HG03460 (cell line): ENCODE measurements around the gene TLR4.
A peak's percentile ranks its signal among the peaks of the same experiment; 100 is the strongest.

Experiments
- ATAC-seq: cut with Tn5 transposase; IDR thresholded peaks from one replicate; pipeline ENCODE4 v1.9.1; 2021; ENCODE audit not compliant: unreplicated experiment

TLR4 gene

DNA sequence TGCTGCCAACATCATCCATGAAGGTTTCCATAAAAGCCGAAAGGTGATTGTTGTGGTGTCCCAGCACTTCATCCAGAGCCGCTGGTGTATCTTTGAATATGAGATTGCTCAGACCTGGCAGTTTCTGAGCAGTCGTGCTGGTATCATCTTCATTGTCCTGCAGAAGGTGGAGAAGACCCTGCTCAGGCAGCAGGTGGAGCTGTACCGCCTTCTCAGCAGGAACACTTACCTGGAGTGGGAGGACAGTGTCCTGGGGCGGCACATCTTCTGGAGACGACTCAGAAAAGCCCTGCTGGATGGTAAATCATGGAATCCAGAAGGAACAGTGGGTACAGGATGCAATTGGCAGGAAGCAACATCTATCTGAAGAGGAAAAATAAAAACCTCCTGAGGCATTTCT, 10.1 kb downstream of the TLR4 start:
- ATAC-seq, result no peak

DNA sequence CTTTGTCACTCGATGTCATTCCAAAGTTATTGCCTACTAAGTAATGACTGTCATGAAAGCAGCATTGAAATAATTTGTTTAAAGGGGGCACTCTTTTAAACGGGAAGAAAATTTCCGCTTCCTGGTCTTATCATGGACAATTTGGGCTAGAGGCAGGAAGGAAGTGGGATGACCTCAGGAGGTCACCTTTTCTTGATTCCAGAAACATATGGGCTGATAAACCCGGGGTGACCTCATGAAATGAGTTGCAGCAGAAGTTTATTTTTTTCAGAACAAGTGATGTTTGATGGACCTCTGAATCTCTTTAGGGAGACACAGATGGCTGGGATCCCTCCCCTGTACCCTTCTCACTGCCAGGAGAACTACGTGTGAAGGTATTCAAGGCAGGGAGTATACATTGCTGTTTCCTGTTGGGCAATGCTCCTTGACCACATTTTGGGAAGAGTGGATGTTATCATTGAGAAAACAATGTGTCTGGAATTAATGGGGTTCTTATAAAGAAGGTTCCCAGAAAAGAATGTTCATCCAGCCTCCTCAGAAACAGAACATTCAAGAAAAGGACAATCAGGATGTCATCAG, 11.3 kb downstream of the TLR4 start:
- no peak for ATAC-seq

DNA sequence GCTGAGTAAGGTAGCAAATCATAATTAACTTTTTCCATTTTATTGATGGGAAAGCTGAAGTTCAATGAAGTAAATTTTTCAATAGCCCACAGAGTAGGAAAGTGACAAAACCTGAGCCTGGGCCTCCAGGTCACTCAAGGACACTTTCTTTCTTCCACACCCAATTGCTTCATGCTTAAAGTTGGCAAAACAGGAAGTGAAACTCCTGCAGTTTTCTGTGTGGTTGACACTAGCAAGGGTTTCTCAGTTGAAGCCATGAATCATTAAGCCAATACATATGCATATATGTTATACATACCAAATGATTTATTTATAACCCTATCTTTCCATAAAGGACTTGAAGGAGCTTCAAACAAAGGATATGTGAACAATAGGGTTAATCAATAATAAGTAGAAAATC, 13.9 kb downstream of the TLR4 start:
- peak; percentile 100 for ATAC-seq

DNA sequence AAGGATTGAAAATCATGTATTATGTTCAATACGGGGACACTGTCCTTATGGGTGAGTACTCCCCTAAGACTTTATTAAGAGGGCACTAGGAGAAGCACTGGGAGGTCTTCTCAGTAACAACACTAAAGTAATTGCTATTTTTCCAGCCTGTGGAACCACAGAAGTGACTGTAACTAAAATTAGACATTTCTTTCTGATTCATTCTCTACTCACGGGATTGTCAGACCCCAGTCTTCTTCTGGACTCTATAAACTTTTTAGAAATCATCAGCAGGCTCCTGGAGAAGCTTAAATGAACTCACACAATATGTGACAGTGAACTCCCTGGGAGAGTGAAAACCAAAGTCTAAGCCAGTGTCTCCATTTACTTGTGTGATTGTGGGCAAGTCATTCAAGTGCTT, 14.5 kb downstream of the TLR4 start:
- ATAC-seq, result no peak

DNA sequence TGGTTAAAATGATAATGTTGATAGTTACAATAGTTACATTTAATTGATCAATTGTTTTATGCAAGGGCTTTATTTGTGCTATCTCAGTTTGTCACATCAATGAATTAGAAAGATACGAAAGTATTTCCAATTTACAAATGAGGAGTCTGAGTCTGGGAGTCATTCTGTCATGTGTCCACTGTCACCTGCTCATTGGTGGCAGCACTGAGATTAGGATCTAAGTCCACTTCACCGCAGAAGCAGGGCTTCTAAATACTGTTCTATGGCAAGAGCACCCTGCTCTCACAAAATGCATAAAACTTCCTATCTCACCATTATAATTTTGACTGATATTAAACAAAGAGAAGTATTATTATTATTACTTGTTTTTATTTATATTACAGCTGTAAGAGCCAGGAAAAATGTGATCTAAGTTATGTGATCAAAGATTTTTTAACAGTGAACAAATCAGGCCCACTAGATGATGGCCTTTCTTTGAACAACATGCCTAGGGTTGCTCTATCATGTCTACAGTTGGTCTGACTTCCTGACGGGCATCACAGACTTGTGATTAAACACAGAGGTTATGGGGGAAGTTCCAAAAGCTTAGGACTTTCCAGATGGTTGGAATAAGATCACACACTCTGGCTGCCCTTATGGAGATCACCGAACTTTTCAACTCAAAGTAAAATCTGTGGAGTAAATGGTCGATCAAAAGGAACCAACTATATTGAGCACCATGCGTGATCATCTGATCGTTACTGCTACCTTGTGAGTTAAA, 15.1 kb downstream of the TLR4 start:
- no peak for ATAC-seq

DNA sequence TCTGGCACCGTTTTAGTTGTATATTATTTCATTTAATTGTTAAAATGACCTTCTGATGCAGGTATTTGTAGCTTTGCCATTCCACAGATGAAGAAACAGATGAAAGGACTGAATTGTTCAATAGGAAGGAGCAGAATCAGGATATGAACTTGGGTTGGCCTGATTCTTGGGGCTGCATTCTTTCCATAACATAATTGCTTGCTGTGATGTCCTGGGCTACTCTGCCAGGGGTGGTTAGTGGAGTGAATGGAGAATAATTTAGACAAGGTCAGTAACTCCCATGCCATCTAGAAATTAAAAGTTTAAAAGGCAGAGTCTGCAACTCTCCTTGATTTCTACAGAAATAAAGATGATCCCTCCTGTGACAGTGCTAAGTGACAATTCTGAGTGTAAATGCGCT, 15.9 kb downstream of the TLR4 start:
- no peak for ATAC-seq

DNA sequence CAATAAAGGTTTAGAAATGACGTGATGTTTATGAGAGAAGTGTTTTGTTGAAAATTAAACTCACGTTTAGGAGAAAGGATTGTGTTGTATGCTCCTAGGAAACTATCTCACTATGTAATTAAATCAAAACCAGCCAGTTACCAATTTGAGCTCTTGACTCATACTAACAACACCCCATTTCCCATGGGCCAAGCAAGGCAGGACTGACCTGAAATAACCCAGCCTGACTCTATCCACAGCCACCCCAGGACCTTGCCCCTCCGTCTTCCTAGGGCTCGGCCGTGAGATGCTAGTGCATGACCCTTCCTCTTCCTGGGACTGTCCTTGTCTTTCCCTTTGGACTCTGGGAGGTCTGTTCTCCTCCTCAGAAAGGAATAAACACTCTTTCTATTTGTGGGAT, 16.4 kb downstream of the TLR4 start:
- ATAC-seq, result no peak

DNA sequence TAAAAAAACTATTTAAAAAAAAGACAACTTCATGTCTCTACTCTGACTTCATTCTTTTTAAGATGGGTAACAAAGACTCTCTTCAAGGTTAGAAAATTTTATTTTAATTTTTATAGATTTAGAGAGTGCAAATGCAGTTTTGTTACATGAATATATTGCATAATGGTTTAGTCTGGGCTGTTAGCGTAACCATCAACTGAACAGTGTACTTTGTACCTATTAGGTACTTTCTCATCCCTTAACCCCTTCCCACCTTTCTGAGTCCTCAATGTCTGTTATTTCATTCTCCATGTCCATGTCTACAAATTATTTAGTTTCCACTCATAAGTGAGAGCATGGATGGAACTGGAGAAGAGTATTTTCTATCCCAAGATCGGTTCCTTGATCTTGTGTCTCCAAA, 16.8 kb downstream of the TLR4 start:
- no peak for ATAC-seq

DNA sequence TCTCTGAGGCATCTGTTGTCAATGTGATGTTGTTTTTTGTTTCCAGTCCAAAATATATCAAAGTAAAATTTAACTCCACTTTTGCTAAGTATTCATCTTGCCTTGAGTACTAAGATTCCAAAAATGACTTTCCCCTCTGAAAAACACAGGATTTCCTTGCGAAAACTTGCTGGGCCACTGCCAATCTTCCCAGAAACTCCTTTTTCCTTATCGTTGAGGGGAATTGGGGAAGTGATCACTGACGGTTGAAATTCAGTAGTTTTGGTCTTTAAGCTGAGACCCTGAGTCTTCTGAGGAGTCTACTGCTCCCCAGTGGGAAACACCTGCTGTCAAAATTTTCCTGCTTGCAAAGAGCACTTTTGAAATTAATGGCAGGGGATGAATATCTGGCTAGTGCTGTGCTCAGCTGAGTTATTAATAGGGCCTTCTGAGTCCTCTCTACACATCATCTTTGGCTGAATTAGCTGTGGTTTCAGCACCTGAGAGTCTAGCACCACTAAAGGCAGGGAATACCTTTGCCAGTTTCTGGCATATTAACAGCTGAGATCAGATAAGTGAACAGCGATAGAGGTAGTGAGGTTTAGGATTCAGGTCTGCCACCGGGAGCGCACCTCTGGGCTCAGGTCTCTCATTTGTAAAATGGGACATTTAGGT, 18.0 kb downstream of the TLR4 start:
- ATAC-seq, result no peak

DNA sequence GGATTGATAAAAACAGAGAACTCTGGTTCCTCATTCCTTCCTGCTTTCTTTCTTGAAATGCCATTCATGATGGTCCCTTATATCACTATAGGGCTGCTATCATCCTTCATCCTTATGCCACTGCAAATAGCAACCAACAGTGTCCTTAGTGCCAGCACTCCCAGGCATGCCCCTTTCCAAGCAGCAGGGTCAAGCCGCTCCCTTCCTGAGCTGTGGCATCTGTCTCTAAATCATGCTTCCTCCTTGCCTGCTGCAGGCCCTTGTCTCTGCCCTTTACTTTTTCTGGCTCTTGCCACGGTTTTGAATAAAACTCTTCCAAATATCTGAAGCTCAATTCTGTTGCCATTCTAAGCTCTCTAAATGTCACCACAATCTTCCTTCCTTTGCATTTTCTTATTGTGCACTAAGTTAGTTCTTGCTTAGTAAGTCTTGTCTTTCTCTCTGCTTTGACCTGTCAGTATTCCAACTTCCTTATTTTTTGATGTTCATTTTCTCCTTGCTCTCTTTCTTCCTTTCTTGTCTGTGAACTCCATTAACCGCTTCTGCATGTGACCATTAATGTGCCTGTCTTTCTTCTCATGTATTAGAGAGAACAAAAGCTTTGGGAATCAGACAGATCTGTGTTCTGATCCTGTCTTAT, 19.9 kb downstream of the TLR4 start:
- ATAC-seq, result no peak

DNA sequence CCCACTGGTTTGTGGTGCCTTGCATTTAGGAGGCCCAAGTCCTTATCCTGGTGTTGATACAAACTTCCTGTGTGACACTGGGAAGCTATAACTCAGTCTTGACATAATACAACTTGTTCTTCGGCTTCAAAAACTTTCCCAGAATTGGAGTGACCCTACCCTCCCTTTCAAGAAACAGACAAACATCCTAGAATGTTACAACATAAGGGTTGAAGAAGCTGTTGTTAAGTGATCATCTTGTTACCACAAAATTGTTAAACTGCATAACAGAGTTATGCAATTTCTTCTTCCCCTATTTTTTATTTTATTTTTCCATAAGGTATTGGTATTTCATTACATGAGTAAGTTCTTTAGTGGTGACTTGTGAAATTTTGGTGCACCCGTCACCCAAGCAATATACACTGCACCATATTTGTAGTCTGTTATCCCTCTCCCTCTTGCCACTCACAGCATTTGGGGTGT, 21.3 kb downstream of the TLR4 start:
- ATAC-seq, result no peak

DNA sequence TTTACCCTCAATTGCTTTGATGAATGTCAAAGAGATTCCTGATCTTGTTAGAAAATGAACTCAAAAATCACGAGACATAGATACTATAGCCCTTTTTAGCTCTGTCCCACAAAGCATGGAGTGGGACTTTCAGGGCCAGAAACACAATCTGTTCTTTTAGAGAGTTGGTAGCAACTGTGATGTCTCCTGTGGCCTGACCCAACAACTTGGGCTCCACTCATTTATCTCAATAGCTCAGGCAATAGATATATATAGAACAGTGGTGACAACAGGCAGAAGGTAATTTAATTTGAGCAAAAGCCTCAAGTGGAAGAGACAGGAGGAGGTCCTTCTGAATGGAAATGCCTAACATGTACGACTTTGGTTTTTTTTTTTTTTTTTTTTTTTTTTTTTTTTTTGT, 25.2 kb downstream of the TLR4 start:
- no peak for ATAC-seq

DNA sequence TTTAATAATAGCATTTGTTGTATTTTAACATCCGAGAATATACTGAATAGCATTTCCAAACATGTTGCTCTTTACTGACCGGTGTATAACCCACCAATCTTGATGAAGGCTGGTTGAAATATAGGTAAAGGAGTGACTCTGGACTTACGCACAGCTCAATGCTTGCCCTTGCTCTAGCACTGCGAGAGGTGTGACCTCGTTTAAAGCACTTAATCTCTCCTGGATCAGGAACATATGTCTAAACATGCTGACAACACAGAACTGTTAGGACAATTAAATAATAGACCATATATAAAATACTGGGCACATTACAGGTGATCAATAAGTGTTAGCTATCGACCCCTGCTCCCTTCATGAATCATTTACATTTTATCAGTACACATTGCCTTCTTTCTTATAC, 28.3 kb downstream of the TLR4 start:
- ATAC-seq, result no peak

DNA sequence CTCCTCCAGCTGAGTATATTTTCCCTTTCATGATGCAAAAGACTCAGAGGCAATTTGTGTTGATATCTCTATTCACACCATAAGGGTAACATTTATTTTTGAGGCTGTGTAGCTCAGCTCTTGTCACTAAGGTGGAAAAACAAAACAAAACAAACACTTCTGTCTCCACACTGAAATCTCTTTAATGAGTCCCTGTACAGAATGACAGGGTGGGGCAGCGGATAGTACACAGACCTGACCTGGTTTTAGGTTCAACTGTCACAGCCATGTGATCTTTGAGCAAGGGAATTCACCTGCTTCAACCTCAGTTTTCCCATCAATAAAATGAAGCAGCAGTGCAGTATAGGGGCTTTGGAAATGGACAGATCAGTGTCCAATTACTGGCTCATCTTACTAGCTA, 29.3 kb downstream of the TLR4 start:
- no peak for ATAC-seq

DNA sequence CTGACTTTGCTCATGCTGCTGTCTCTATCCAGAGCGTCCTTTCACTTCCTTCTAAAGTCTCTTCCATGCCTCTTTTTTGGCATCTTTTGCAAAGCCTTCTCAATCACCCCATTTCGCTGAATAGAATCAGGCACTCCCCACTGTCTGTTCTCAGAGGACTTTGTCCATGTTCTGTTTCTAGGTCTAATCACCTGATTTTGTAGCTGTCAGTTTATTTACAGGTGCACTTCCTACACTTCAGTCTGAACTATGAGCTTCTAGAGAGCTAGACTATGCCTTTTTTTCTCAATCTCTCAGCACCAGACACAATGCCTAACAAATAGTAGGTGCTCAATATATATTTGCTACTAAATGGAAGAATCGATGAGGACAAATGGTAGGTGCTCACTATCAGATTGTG, 29.9 kb downstream of the TLR4 start:
- no peak for ATAC-seq

DNA sequence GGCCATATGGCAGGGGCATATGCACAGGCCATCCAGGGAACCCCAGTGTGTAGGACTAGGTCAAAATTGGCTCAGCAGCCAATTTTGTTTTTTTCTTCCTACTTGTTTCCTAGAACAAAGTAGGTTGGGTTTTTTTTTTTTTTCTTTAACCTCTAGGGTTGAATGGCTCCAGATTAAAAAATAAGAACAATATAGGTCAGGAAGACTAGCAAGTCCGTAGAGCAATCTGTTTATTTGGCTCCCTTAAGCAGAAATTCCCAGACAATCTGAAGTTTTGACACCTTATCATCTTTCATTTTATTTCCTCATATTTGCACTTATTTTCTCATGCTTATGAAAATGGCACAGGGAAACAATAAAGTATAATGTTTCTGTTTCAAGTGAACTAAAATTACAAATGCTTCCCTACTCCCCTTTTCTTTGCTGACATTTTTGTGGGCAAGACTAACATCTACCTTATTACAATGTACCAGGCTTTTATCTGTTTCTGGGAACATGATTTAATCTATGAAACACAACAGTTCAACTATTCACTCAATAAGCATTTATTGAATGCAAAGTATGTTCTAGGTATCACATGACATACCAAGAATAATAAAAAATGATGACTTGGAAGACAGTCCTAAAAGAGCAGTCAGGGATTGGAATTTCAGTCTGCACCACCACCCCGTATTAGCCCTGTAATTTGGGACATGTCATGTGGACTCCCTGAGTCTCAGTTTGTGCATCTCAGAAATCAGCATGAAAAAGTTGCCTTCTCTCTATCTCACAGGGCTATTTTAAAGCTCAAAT, 30.5 kb downstream of the TLR4 start:
- ATAC-seq, result no peak

DNA sequence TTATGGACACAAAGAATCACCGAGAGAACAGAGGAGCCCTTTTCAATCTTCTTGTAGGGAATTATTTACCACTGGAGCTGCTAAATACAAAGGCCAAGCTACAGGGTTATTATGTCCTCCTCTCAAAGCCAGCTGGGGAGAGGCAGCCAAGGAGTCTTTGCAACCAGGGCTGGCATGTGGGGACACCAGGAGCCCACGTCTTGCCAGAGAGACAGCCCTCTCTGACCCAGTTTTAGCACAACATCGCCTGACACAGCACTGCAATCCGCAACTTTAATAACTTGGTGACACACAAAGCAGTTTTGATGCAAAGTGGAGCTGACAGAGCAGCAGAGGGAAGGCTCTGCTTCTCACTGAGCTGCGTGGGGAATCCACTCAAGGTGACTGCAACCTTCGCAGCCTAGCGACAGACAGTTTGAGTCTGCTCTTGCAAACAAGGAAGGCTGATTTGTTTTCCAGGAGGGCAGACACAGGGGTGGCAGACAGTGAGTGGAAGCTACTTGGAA, 33.6 kb downstream of the TLR4 start:
- no peak for ATAC-seq

DNA sequence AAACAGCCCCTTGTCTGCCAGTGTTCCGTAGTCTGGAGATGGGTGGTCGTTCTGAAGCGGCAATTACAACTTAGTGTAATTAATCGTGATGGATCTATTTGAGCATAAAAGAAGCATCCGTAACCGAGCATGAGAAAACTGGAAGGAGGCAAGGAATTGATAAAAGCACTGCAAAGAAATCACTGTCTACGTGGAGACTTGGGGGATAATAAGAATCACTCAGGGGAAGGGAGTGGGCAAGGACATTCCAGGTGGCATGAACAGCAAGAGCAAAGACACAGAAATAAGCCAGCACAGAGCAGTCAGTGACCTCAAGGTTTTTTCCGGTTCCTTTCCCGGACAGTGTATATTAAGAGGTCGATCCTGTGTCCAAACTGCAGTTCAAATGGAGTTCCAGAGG, 35.0 kb downstream of the TLR4 start:
- ATAC-seq, result no peak

DNA sequence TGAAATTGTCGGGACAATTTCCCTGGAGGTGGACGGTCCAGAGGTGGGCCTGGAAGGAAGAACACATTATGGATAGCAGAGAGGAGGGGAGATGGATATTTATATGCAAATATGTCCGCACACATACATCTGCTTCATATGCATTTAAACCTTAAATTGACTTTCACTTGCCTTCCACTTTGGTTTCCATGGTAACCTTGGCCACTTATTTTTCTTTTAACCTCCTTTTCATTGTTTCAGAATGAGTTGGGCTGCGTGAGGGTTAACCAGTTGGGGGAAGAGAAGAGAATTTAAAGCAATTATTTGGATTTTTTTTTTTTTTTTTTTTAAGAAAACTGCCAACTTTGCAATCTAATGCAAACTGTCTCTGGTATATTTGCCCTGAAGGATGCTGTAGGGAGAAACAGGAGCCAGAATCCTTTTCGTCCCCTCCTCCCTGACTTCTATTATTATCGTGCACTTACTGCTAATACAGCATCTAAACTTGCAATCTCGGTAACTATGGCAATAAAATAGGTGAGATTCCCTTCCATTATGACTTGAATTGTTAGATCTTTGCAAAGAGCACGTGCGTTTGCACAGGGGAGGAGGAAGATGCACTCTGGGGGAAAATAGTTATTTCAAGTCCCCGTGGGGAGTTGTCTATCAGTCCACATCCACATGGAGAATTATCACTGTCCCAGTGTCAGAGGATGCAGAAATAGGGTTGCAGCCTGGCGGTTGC, 35.6 kb downstream of the TLR4 start:
- ATAC-seq, result no peak

DNA sequence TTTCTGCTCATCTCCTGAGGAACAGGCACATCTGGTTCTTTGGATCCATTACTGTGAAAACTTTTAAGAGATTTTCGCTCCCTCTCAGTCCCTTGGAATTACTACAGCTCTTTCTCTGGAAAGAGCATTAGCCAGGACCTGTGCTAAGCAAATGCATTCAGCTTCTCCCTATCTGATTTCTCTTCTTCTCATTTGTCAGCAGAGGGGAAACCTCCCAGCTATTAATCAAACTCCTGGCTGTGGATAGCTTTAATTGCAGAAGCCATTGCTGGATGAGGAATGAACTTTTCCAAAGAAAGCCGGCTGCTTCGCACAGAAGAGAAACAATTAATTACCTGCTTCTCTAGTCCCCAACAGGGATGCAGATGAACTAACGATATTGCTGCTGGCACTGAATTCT, 37.9 kb downstream of the TLR4 start:
- no peak for ATAC-seq
